PFSK-1 (cell line): ENCODE data around the gene PRELID3B.

Source experiments
- FOXP2 ChIP-seq: optimal IDR thresholded peaks from 2 replicates; pipeline ENCODE3; 2011; ENCODE audit warnings: borderline replicate concordance, control low read depth, inconsistent platforms; ENCODE audit not compliant: insufficient read depth; ENCODE audit errors: extremely low read length, extremely low read depth
- POLR2AphosphoS5 ChIP-seq: IDR thresholded peaks from 2 replicates; pipeline ENCODE4 v1.6.1; 2012; ENCODE audit warnings: low read depth, mild to moderate bottlenecking, control low read depth, low read length, moderate library complexity
- REST ChIP-seq, 2 experiments: IDR thresholded peaks; 2 replicates each; pipeline versions ENCODE4 v1.6.1 to v1.8.0; 2011 to 2012; ENCODE audit warnings: low read depth in 2 of 2, low read length in 2 of 2, control low read depth in 1 of 2, inconsistent platforms in 1 of 2, mild to moderate bottlenecking in 1 of 2, moderate library complexity in 1 of 2; ENCODE audit not compliant: insufficient read depth in 1 of 2
- SIN3A ChIP-seq: IDR thresholded peaks from 2 replicates; pipeline ENCODE4 v1.6.1; 2012; ENCODE audit warnings: mild to moderate bottlenecking, low read length, moderate library complexity, borderline replicate concordance; ENCODE audit not compliant: insufficient read depth
- TAF1 ChIP-seq: IDR thresholded peaks from 2 replicates; pipeline ENCODE4 v1.6.1; 2012; ENCODE audit warnings: low read length, control low read depth, borderline replicate concordance; ENCODE audit not compliant: insufficient read depth

Gene PRELID3B

GRCh38 chr20:58991715-58992114 lies 50.9 kb downstream of the PRELID3B start:
- no peak for TF ChIP-seq TAF1
- no peak for TF ChIP-seq POLR2AphosphoS5
- TF ChIP-seq FOXP2 = no peak
- no peak for TF ChIP-seq SIN3A
- TF ChIP-seq REST (IDR thresholded peaks at IDR 0.05; ENCODE audit: insufficient read depth in 1 of 2, low read depth in 2 of 2, low read length in 2 of 2) = no peak

- no peak for TF ChIP-seq FOXP2
- no peak for TF ChIP-seq TAF1
- TF ChIP-seq POLR2AphosphoS5 = no peak
- TF ChIP-seq REST (IDR thresholded peaks at IDR 0.05; ENCODE audit: insufficient read depth in 1 of 2, low read depth in 2 of 2, low read length in 2 of 2) = no peak
- no peak for TF ChIP-seq SIN3A
Measured at GRCh38 chr20:58990651-58991445, 51.7 kb downstream of the PRELID3B start.

DNA sequence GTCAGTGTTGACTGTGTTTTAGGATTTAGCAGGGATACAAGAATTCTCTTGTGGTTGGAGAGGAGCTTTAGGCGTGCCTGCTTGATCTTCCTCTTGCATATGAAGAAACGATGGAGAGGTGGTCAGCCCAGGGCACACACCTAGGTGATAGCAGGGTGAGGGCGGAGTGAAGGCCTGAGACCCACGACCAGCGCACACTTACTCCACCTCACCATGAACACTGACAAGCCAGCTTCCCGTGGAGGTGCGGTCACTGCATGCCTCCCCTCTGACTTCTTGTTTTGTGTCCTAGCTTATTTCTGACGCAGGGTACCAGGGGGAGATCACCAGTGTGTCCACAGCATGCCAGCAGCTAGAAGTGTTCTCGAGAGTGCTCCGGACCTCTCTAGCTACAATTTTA lies 53.4 kb downstream of the PRELID3B start:
- TF ChIP-seq SIN3A = no peak
- no peak for TF ChIP-seq TAF1
- no peak for TF ChIP-seq FOXP2
- no peak for TF ChIP-seq POLR2AphosphoS5
- TF ChIP-seq REST (IDR thresholded peaks at IDR 0.05; ENCODE audit: insufficient read depth in 1 of 2, low read depth in 2 of 2, low read length in 2 of 2) = no peak

DNA sequence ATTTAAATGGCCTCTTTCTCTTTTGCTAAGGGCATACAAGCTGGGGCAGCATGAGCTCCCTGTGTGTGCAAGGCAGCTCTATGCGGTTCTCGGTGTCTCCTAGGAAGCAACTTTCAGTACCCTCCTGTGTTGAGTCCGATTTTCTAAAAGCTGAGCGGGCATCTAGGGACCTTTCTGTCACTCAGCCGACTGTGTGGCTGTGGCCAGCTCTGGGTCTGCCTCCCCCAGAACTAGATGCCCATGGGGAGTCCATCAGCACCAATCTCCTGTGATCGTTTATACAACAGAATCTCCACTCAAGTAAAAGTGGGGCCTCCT lies 54.1 kb downstream of the PRELID3B start:
- TF ChIP-seq SIN3A = no peak
- no peak for TF ChIP-seq REST (IDR thresholded peaks at IDR 0.05; ENCODE audit: insufficient read depth in 1 of 2, low read depth in 2 of 2, low read length in 2 of 2)
- TF ChIP-seq POLR2AphosphoS5 = no peak
- no peak for TF ChIP-seq FOXP2
- no peak for TF ChIP-seq TAF1

DNA sequence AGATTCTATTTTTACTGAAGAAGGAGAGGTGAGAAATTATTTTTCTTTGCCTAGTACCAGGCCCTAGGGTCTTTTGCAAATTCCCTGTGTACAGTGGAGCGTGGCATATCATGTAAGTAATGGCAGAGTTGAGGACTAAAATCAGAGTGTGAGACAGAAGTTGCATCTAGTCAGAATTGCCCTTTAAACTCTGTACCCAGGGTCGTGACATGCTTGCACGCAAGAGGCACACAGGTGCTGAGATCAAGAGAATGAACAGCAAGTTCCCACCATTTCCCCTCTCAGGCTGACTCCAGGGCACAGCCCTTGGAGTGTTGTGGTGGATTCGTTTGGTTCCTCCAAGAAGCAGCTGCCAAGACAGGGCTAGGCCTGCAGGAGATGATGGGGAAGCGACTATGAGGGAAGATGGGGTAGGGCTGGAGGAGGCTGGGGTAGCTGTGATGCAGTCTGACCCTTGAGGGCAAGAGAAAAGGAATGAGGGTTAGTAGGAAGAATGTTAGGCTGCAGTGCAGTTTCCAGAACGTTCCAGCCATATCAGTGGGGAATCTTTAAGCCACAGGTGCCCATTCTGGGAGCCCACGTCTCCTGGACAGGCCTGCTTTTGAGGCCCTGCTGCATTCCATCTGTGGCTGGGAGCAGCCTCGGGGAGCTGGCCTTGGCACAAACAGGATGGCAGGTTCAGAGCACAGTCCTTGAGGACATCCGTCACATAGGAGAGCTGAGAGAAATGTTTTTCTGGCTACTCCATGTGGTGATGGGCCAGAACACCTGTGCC lies 54.6 kb downstream of the PRELID3B start:
- TF ChIP-seq POLR2AphosphoS5 (no peak), FOXP2 (no peak), TAF1 (no peak), SIN3A (no peak), REST (IDR thresholded peaks at IDR 0.05; ENCODE audit: insufficient read depth in 1 of 2, low read depth in 2 of 2, low read length in 2 of 2) (no peak)
